SIG-M5 treated with dmso at 0.1 percent for 504 hours (cell line): ENCODE measurements around the gene CHI3L1.

Experiments used
- DNase-seq: peaks from one replicate; lab custom pipeline; 2025; ENCODE audit not compliant: unreplicated experiment; lab: John Stamatoyannopoulos, UW

The CHI3L1 gene

DNA sequence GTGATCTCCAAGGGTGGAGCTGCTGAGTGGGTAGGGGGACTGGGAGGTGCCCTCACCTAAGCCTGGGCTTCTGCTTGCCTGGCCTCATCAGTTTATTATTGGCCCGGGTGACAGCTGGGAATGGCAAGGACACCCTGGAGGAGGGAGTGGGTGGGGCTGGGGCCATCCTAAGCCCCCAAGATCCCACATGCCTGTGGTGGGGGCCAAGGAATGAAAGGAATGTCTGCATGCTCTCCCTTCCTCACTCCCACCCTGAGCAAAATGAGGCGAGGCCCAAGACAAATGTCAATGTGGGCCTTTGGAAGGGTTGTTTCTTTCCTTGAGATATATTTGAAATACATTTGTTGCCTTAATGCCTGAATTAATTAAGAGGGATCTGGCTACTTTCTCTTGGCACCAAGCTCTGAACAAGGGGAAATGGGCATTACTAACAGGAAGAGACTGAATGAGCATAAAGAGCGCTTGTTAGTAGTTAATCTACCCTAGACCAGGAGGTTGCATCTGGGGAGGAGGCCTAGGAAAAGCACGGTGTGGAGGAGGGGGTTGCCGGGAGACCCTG is 19.7 kb upstream of the CHI3L1 start:
- no peak for DNase-seq

DNA sequence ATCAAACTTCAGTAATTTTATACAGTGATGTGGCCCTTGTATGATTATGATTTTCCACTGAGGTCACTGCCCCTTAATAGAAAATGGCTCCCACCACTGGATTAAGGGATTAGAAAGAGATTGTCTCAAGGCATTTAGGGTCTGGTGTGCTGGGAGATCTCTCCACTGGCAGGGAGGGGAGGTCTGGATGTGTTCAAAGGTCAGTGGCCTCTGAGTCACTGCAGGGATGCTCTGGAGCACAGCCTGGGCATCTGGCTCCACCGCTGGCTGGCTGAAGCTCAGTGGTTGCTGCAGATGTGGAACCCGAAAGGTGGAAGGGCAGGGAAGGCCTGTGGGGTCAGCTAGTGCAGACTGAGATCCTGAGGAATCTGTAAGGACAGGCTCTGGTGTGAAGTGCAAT is 18.3 kb upstream of the CHI3L1 start:
- DNase-seq: no peak

GRCh38 chr1:203202431-203203245 is 16.1 kb upstream of the CHI3L1 start:
- peak; percentile 76 for DNase-seq

GRCh38 chr1:203201516-203202205 is 15.2 kb upstream of the CHI3L1 start:
- no peak for DNase-seq

GRCh38 chr1:203200916-203201315 is 14.4 kb upstream of the CHI3L1 start:
- no peak for DNase-seq

GRCh38 chr1:203199816-203200571 is 13.5 kb upstream of the CHI3L1 start:
- DNase-seq: peak; percentile 85

DNA sequence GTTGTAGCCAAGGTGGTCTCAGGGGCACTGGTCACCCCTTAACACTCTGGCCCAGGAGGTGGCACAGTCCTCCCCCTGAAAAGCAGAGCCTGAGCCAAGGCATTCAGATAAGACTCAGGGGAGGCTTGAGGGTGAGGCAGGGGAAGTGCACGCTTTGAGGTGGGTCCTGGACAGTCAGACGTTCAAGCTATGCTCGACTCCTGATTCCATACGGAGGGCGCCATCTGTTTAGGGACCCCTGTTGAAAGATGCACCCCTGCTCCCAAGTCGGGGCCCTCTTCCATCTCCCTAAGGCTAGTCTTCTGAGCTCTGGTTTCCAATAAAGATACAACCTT is 12.9 kb upstream of the CHI3L1 start:
- DNase-seq: no peak

GRCh38 chr1:203199002-203199401 is 12.5 kb upstream of the CHI3L1 start:
- DNase-seq: no peak

- no peak for DNase-seq
These were observed 11.1 kb upstream of the CHI3L1 start for GRCh38 chr1:203197625-203198024.

DNA sequence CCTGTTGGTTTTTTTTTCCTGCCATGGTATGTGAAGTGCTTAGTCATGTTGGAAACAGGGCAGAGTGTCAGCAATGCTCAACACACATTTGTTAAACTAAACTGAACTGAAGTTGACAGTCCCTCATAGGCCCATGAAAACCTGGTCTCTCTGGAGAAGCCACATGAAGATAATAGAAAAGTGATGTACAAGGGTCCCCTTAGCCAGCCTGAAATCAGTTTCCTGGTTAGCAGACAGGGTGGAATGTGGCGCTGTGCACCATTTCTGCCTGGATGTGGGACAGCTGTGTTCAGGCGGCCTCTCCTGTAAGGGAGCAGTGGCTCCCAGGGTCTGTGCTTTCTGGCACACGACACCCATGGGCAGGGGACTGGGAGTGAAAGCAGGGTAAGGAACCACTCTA is 9.9 kb upstream of the CHI3L1 start:
- no peak for DNase-seq

DNA sequence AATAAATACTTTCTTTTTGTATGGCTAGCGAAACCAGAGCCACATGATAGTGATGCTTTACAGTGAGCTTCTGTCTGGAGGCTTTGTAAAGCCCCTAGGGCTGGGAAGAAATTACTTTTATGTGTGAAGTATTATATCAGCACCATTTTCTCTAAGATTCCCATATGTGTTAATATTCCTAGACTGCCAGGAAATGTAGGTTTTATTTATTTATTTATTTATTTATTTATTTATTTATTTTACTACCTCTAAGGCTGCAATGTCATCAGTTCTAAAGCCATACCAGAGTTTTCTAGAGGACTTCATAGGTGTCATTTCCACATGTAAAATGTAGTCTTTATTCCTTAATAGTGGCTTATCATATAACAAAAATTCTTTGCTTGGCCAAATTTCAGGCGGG is 4.4 kb upstream of the CHI3L1 start:
- DNase-seq: no peak

- no peak for DNase-seq
These were observed 3.4 kb upstream of the CHI3L1 start for GRCh38 chr1:203189951-203190352.

DNA sequence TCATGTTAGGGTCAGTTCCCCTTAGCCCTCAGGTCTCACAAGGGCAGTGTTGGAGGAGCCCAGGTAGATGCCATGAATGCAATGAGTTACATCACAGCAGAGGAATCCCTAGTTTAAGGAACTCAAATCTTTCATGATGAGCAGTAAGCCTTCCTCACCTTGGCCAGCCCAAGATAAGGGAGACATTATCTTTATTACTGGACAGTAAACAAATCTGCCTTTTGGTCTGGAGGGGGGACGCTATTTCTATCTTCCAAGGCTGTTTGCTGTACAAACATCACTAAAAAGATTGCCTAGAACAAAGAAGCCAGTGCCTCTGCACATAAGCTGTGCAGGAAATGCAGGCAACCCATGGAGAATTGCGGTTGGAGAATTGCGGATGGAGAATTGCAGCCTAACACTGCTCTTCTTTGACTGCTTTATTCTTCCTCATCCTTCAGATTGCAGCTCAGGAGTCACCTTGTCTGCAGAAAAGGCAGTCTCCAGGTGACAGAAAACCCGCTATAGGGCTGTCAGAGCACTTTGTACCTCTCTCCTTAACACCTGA is 2.3 kb upstream of the CHI3L1 start:
- DNase-seq: no peak

DNA sequence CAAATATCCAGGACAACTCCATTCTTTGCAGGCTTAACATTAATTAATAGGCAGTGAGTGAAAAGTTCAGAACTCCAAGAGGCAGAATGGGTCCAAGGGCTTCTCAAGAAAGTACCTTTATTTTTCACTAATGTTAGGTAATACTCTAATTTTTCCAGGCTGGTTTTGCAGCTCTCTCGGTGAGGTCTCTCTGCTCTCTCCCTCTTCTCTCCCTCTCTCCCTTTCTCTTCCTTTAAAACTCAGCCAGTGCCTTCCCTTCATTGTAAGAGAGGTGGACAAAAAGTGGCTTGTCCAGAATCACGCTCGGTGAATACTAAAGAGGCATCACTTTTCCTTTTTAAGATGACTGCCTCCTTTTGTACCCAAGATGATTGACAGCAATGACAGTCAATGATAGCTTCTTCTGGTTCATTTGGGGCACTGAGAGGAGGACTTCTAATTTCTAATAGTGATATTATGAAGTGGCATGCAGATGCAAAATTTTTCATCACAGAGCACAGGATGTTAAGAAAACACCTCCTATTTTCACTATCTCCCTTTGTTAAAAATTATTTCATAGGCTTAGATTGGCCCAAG is 1.3 kb upstream of the CHI3L1 start:
- DNase-seq: no peak

DNA sequence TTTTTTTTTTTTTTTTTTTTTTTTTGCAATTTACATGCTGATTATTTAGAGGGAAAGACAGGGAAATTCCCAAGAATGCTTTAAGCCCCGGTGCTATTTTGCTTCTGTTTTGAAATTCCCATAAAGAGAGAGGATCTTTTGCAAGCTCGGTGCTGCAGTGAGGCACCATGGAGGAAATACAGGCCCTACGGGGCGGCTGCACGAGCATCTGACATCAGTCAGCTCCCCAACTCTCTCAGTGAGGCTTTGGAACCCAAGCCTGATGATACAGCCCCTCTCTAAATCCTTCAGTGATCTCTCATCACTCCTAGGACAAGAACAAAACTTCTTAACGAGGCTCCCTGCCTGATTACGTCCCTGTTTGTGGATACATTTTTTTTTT is 791 bp upstream of the CHI3L1 start:
- DNase-seq: no peak

GRCh38 chr1:203186091-203186445 is 436 bp downstream of the CHI3L1 start:
- no peak for DNase-seq

GRCh38 chr1:203185585-203185984 is 919 bp downstream of the CHI3L1 start:
- no peak for DNase-seq

GRCh38 chr1:203185061-203185461 is 1.4 kb downstream of the CHI3L1 start:
- DNase-seq: no peak

DNA sequence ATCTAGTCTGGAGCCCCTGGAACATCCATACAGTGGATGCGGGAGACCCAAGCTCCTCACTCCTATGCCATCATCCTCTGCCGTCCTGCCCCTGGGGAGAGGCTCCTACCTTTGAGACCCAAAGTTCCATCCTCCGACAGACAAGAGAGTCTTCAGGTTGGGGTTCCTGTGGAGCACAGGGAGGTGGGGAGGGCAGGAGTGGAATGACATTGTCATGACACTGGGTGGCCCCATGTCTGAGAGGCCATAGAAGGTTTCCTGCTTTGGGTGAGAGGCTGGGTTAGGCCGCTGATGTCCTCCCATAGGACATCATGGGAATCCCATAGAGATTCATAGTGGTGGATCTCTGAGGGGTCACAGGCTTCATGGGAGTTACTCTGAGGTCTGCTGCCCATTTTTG is 2.0 kb downstream of the CHI3L1 start:
- DNase-seq: no peak

DNA sequence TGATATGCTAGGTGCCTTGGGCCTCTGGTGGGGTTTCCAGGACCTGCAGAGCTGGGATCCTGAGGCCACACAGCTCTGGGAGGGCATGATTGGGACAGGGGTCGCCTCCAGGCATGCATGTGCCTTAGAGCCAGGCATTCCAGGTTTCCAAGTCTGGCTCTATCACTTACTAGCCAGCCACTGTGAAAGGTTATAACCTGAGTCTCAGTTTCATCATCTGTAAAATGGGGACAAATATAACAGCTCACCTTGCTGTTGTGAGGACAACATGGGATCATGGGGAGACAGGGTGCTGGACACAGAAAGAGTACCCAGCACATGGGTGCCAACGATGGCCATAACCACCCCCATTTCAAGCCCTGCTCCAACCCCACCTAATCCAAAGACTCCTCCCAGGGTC is 2.7 kb downstream of the CHI3L1 start:
- no peak for DNase-seq

- peak; percentile 36 for DNase-seq
These were observed 4.0 kb downstream of the CHI3L1 start for GRCh38 chr1:203182387-203182953.
